GM21717 (cell line): ENCODE data around the gene ELP4.

ENCODE experiments used
- ATAC-seq: cut with Tn5 transposase; IDR thresholded peaks from one replicate; pipeline ENCODE4 v1.9.1; 2021; ENCODE audit warnings: mild to moderate bottlenecking, moderate library complexity; ENCODE audit not compliant: unreplicated experiment

Gene ELP4

DNA sequence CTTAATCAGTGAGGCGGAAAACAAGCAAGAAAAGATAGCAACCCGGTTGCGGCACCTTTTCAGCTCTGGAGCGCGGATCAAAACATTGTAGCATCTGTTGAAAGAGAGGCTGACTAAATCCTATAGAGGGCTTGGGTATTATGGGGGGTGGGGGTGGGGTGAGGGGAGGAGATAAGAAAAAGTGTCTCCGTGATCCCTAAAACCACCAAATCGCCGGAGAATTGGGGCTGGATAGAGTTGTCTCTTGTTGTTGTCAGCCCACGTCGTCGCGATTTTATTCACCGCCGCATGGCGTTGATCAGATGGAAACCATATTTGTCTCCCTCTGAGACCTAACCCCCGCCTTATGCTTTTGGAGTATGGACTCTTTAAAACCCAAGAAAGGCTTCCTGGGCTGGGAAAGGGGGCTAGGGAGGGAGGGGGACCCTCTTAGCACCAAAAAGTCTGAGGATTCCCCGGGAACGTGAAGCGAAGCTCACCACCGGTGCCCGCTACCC lies 288.5 kb downstream of the ELP4 start:
- ATAC-seq: no peak

- ATAC-seq: no peak
Measured at GRCh38 chr11:31798554-31799434, 289.2 kb downstream of the ELP4 start.

- ATAC-seq: no peak
Measured at GRCh38 chr11:31799435-31800397, 290.1 kb downstream of the ELP4 start.

GRCh38 chr11:31800398-31801265 lies 291.1 kb downstream of the ELP4 start:
- no peak for ATAC-seq

- no peak for ATAC-seq
Measured at GRCh38 chr11:31801298-31801702, 291.7 kb downstream of the ELP4 start.

DNA sequence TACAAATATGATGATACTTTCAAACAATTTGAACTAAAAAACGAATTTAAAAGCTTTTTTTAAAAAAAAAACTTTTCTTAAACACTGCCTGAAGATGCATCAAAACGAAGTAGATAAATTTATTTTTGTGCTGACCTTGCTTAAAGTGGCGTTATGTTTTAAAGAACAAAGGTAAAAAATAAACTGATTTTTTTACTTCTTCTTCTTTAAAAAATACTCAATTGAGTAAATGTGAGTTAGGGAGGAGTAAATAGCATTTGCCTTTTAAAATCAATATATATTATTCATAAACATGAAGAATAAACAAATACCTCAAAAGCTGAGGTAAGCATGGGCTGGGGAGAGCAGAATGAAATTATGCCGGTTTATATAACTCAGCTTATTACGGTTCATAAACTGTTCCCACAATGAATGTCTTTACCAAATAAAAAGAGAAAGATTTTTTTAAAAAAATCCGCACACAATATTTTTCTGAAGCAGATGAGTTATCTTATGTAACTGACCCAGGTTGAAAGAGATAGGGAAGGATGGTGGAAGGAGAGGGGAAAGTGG lies 292.5 kb downstream of the ELP4 start:
- no peak for ATAC-seq

GRCh38 chr11:31802609-31802989 lies 293.0 kb downstream of the ELP4 start:
- ATAC-seq: no peak

- ATAC-seq: no peak
Measured at GRCh38 chr11:31802990-31803812, 293.6 kb downstream of the ELP4 start.

GRCh38 chr11:31803813-31804311 lies 294.3 kb downstream of the ELP4 start:
- no peak for ATAC-seq

DNA sequence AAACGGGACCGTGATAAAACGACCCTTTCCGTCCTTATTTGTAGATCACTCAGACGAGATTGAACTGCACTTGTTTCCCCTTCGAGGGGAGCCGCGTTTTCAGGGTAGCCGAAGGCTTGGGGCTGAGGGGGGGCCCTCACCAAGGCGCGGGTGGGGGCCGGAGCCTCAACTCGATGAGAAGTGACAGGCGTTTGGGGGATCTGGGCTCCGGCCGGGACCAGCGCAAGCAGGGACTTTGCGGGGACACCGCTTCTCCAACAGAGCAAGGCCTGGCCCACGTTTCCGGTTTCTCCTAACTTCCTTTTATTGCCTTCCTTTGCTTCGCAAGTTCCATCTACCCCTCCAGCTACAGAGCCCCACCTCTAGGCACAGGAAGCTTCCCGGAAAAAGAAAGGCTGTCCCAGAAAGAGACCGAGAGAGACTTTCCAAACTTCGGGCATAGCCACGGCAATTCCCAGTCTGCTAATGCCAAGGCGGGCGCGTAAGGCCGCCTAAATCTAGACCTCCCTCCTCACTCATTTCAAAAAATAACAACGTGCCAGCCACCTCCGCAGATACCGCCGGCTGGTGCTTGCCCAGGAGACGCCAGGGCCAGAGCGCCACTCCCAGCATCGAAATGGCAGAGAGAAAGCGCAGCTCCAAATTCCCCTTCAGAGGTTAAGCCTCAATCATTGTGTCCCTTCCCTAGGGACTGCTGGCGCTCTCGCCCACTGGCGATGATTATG lies 294.9 kb downstream of the ELP4 start:
- ATAC-seq: no peak

DNA sequence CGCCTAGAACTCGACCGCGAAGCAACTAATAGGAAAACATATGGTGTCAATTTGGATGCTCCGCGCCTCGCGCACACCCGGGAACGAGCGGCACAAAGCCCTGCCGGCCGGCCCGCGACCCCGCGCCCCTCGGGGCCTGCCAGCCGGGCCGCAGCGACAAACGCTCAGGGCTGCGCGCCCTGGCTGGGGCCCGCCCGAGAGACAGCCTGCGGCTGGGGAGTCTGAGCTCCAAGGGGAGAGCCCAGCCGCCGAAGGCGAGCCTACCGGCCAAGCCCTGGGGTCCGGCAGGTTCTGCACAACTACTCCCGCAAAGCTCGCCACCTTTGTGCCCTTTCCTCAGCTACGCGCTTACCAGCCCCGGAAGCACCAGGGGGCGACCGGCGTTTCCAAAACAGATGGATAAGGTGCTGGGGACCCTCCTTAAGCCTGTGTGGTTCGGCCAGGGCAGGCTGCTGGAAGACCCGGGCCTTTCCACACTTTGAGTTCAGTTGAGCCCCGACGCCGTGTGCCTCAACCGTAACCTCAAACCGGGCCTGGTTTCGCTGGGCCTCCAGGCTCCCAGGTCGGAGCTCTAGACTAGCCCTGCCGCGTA lies 295.6 kb downstream of the ELP4 start:
- no peak for ATAC-seq

DNA sequence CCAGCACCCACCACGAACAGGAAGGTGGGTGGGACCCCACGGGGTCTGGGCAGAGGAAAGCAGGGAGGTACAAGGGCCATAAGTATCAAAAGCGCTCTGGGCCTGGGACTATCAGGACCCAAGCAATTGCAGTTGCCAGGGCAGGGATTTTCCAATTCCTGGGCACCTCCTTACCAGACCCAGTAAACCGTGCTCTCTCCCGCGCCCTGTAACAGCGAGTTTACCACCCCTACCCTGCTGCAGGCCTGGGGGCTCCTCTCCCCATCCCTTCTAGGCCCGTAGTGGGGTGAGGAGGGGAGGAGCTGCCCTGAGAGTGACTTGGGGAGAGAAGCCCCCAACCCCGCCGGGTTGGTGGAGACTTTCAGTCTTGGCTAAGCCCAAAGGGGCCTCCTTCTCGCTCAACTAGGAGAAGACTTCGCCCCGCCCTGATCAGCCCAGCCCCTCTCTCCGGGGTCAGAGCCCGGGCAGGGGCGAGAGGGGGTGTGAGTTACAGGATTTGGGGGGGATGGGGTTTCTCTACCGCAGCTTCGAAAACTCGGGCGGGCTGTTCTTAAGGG lies 296.1 kb downstream of the ELP4 start:
- no peak for ATAC-seq

DNA sequence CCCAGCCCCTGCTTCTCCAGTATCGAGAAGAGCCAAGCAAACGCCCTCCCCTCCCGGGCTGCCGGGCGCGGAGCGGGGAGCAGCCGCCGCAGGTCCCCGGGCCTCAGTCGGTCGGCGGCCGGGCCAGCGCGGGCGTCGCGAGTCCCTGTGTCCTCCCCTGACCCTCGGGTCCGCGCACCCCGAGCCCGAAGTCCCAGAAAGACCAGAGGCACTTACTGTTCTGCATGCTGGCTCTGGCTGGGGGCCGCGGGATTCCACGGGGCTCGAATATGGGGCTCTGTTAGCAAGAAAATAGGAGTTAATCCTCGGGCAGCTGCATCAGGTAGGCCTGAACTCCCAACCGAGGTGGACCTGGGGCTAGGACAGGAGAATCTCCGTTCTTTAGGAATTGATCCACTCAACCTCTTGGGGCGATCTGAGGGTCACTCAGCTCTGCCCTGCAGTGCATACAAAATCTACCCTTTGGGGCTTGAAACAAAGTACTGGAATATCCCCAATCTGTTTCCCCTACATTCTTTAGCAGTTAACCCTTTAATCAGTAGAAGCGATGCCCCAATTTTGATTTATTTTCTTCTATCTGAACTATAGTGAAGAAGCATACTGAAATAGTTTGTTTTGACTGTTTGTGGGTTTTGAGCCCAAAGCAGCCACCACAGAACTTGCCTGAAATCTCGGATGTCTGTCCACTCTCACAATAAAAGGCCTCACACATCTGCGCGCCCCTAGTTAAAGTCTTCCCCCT lies 296.8 kb downstream of the ELP4 start:
- no peak for ATAC-seq

- no peak for ATAC-seq
Measured at GRCh38 chr11:31806928-31807798, 297.6 kb downstream of the ELP4 start.

DNA sequence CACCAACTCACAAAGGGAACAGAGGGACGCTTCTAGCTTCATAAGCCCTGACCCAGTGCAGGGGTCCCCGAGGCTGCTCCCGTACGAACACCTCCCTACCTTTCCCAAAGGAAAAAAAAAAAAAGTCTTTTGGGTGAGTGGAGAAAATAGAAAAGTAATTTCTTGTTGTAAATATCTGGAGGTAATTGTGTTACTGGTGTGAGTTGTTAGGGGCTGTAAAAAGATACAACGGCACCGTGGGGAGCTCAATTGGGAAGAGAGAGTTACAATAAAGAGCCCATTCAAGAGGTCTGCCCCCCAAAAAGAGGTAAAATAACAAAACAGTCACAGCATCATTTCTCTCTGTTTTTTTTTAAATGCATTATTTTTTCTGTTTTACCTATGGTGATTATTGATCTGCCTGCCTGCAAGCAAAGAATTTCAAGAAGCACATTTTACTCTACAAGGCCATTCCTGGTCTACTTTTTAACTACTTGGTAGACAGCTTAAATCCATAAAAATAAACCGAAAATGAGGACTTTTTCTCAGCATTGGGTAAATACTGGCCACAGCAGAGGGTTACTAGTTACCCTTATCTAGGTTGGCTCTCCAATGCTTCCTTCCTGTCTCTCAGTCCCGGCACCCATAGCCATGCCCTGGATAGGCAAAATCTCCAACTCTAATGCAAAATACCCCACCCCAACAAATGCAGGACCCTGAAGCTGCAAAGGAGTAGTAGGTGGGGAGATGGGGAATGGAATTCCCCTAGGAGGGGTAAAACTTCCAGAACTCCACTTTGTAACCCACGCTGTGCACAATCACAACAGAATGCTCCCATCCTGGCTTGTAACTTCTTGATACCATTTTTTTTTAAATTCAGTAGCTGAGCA lies 298.5 kb downstream of the ELP4 start:
- ATAC-seq: no peak
